Right lobe of liver (tissue), 6 donors: ENCODE data around the gene USP12. TPM values are rescaled to one million over a fixed set of nuclear protein-coding genes. Genes with fewer than 3 reads are reported as not detected.

Experiments used
- ATAC-seq, 4 donors: fragments of 200-7000 bp; cut with Tn5 transposase; one replicate each; pipeline ENCODE4 v1.9.1; 2020; ENCODE audit warnings: mild to moderate bottlenecking in 4 of 4, moderate library complexity in 4 of 4
- DNase-seq, 3 donors: peaks; one replicate each; pipeline ENCODE4 v3.0.0-alpha.2; 2020
- H3K27ac ChIP-seq, 3 donors: fragments of 200-600 bp; one replicate each; pipeline ENCODE4 v1.8.0; 2022
- H3K27me3 ChIP-seq, 2 donors: fragments of 200-600 bp; one replicate each; pipeline ENCODE4 v1.8.0; 2022
- H3K36me3 ChIP-seq, 4 donors: fragments of 200-600 bp; sonication (generic) in 1 of 4; one replicate each; pipeline versions ENCODE4 v1.5.1 to v1.8.0; 2017 to 2022; ENCODE audit warnings: control low read depth in 1 of 4
- H3K4me1 ChIP-seq, 4 donors: fragments of 200-600 bp; sonication (generic) in 1 of 4; one replicate each; pipeline versions ENCODE4 v1.5.1 to v1.8.0; 2017 to 2022; ENCODE audit warnings: control low read depth in 1 of 4
- H3K4me3 ChIP-seq, 3 donors: fragments of 200-600 bp; one replicate each; pipeline ENCODE4 v1.8.0; 2022
- H3K9me3 ChIP-seq, 4 donors: fragments of 200-600 bp; sonication (generic) in 1 of 4; one replicate each; pipeline versions ENCODE4 v1.5.1 to v1.8.0; 2017 to 2022; ENCODE audit warnings: control low read depth in 1 of 4
- CTCF ChIP-seq, 4 donors: fragments of 200-600 bp in 3 of 4; fragments of 450-650 bp in 1 of 4; IDR thresholded peaks; one replicate each; pipeline versions ENCODE4 v1.5.1 to v1.8.0; 2016 to 2022; ENCODE audit warnings: antibody characterized with exemption in 4 of 4, mild to moderate bottlenecking in 2 of 4
- POLR2A ChIP-seq: fragments of 450-650 bp; IDR thresholded peaks from one replicate; pipeline ENCODE4 v1.6.1; 2017; ENCODE audit warnings: antibody characterized with exemption, mild to moderate bottlenecking
- WGBS: methylation state at CpG from one replicate; pipeline ENCODE4 v1.1.6; 2018; ENCODE audit warnings: low coverage, low lambda C conversion rate; ENCODE audit not compliant: insufficient coverage; ENCODE audit errors: missing lambda C conversion rate; 5-methylcytosine and 5-hydroxymethylcytosine counted together
- intact Hi-C, 2 donors: fragments of 100-400 bp; cut with DNase I; formaldehyde crosslinking; loops; one replicate each; pipeline versions ENCODE4 v1.11.2 to v1.14.1; 2022
- total RNA-seq, 6 experiments: library from RNA; depleted of rRNA in 2 of 6; stranded (reverse); fragments of >200 nt in 2 of 6; fragmentation: NEBNext Ultra II Directional in 3 of 6; extraction: Animal tissue kit (Norgen Biotek cat#: 25700) in 3 of 6; gene quantifications; one replicate each; pipeline versions ENCODE4 v1.1.0 to v1.2.4, GENCODE V29; 2016 to 2023
- donor health status: DM: no; HTN: yes; CAD: no.
- donor health status: DM: no; HTN: no; CAD: no.
- donor health status: DM: no; HTN: no; CAD: no.
- donor health status: DM: no; HTN: yes; CAD: no.
- donor health status: DM: no; HTN: yes; CAD: no.

USP12 gene
- total RNA-seq, 6 experiments from 2014 or later = 11.5 to 25.4 (median 14.6) TPM

GRCh38 chr13:27174766-27175455, 3.3 kb upstream of the USP12 start:
- H3K27ac ChIP-seq = no peak overlapping the region
- H3K36me3 ChIP-seq = no peaks in the 10 kb centered on the region
- ATAC-seq (no peak), DNase-seq (no peak)
- H3K9me3 ChIP-seq = no peaks in the 10 kb centered on the region
- no peak for TF ChIP-seq POLR2A
- TF ChIP-seq CTCF (IDR thresholded peaks at IDR 0.05) = no peak
- H3K4me1 ChIP-seq = peaks cover 0 to 11% (median 1%) of the 10 kb centered on the region in 4 donors
- intact Hi-C loops = no loop called here
- WGBS = 86% methylated on average over 6 of the region's 6 CpGs
- H3K4me3 ChIP-seq = no peak overlapping the region
- H3K27me3 ChIP-seq = no peaks in the 10 kb centered on the region

GRCh38 chr13:27172495-27172842, 858 bp upstream of the USP12 start:
- WGBS = 30% methylated on average over 3 of the region's 3 CpGs
- Histone ChIP-seq H3K9me3 (no peaks in the 10 kb centered on the region), H3K27ac (peak overlapping the region; percentile 79 to 98 (median 95)), H3K27me3 (no peaks in the 10 kb centered on the region), H3K36me3 (no peaks in the 10 kb centered on the region), H3K4me3 (peak overlapping the region; percentile 72 to 86 (median 83)), H3K4me1 (peaks cover 0 to 33% (median 7%) of the 10 kb centered on the region in 4 donors)
- DNase-seq = no peak
- ATAC-seq = peak in 1 of 4 donors; percentile 3
- intact Hi-C loops = no loop called here
- TF ChIP-seq POLR2A = no peak
- no peak for TF ChIP-seq CTCF (IDR thresholded peaks at IDR 0.05)

- TF ChIP-seq POLR2A (peak; percentile 75), CTCF (IDR thresholded peaks at IDR 0.05) (peak in 3 of 4 donors; percentile 9 to 41 (median 23))
- intact Hi-C loops = no loop called here
Measured at GRCh38 chr13:27171827-27172494, 350 bp upstream of the USP12 start.

GRCh38 chr13:27170516-27171243, 931 bp downstream of the USP12 start:
- peak overlapping the region; percentile 92 to 95 (median 95) for H3K27ac ChIP-seq
- peaks cover 0 to 45% (median 7%) of the 10 kb centered on the region in 4 donors for H3K4me1 ChIP-seq
- ATAC-seq (peak; percentile 8 to 23 (median 12)), DNase-seq (peak; percentile 52 to 69 (median 65))
- intact Hi-C loops = no loop called here
- H3K36me3 ChIP-seq = no peaks in the 10 kb centered on the region
- WGBS = 0% methylated on average over 20 of the region's 56 CpGs
- H3K4me3 ChIP-seq = peak overlapping the region; percentile 66 to 72 (median 68)
- H3K27me3 ChIP-seq = no peaks in the 10 kb centered on the region
- TF ChIP-seq POLR2A = no peak
- TF ChIP-seq CTCF (IDR thresholded peaks at IDR 0.05) = peak in 1 of 4 donors; percentile 22
- no peaks in the 10 kb centered on the region for H3K9me3 ChIP-seq

More at GRCh38 chr13:27171827-27172494, 350 bp upstream of the USP12 start:
- peaks cover 0 to 36% (median 7%) of the 10 kb centered on the region in 4 donors for H3K4me1 ChIP-seq
- H3K9me3 ChIP-seq = no peaks in the 10 kb centered on the region
- DNase-seq = peak; percentile 96 to 97 (median 97)
- 0% methylated on average over 22 of the region's 73 CpGs for WGBS
- H3K4me3 ChIP-seq = peak overlapping the region; percentile 72 to 86 (median 83)
- peak; percentile 87 to 98 (median 94) for ATAC-seq
- peak overlapping the region; percentile 79 to 98 (median 95) for H3K27ac ChIP-seq
- no peaks in the 10 kb centered on the region for H3K36me3 ChIP-seq
- no peaks in the 10 kb centered on the region for H3K27me3 ChIP-seq
